GM12878 (cell line): ENCODE results near the gene PNMA8C. TPM values are rescaled to one million over a fixed set of nuclear protein-coding genes. Genes with fewer than 3 reads are reported as not detected.

Source experiments
- ATAC-seq: fragments of 200-7000 bp; cut with Tn5 transposase; 3 replicates; pipeline ENCODE4 v1.9.1; 2020; ENCODE audit warnings: mild to moderate bottlenecking, moderate library complexity
- BruUV-seq: library from RNA; stranded (reverse); fragments of 400-500 nt; replicated peaks from 2 replicates; lab custom pipeline; 2021; lab: Mats Ljungman, UMichigan
- CTCF ChIA-PET: fragments of 300-600 bp; sonication (Branson Sonifier 250); formaldehyde crosslinking; extraction: SDS; loops from one replicate; lab custom pipeline; 2021; ENCODE audit warnings: inconsistent platforms; lab: Yijun Ruan, JAX
- POLR2A ChIA-PET: fragments of 350-600 bp; formaldehyde crosslinking; extraction: SDS; loops from one replicate; lab custom pipeline; 2021; ENCODE audit warnings: inconsistent platforms; lab: Charles Lee
- RAD21 ChIA-PET: fragments of 300-600 bp; sonication (Branson Sonifier 250); formaldehyde crosslinking; loops from one replicate; lab custom pipeline; 2023; ENCODE audit warnings: antibody characterized with exemption; ENCODE audit not compliant: unreplicated experiment; lab: Charles Lee
- SMC1A ChIA-PET: fragments of 300-600 bp; sonication (Branson Sonifier 250); formaldehyde crosslinking; loops from one replicate; lab custom pipeline; 2023; ENCODE audit not compliant: unreplicated experiment, uncharacterized antibody; lab: Charles Lee
- DNase-seq: peaks from one replicate; pipeline ENCODE4 v3.0.0-alpha.2; 2011; ENCODE audit warnings: low read depth, low spot score
- FAIRE-seq: peaks from 3 replicates; lab custom pipeline; 2011; peaks lifted over from hg19 to GRCh38; lab: Jason Lieb, UNC
- H2AFZ ChIP-seq: 2 replicates; pipeline ENCODE4 v1.6.0; 2011; ENCODE audit warnings: low read depth, low read length, control low read depth; ENCODE audit not compliant: control insufficient read depth
- H3K27ac ChIP-seq: 2 replicates; pipeline ENCODE4 v1.5.1; 2011; ENCODE audit warnings: control low read depth; ENCODE audit not compliant: control insufficient read depth, insufficient read depth
- H3K27me3 ChIP-seq, 2 experiments: replicated peaks in 1 of 2; 2 replicates each; pipeline versions ENCODE4 v1.6.0 to v1.6.1; 2011; ENCODE audit warnings: low read length in 1 of 2; ENCODE audit not compliant: control insufficient read depth in 2 of 2, insufficient read depth in 2 of 2
- H3K36me3 ChIP-seq, 2 experiments: 2 replicates each; pipeline ENCODE4 v1.5.1; 2011; ENCODE audit warnings: low read length in 1 of 2; ENCODE audit not compliant: control insufficient read depth in 2 of 2, insufficient read depth in 2 of 2
- H3K4me1 ChIP-seq: 2 replicates; pipeline ENCODE4 v1.6.1; 2011; ENCODE audit warnings: mild to moderate bottlenecking, low read length, moderate library complexity, mixed read lengths; ENCODE audit not compliant: control insufficient read depth, insufficient read depth
- H3K4me2 ChIP-seq: 2 replicates; pipeline ENCODE4 v1.6.0; 2011; ENCODE audit warnings: control low read depth; ENCODE audit not compliant: control insufficient read depth, insufficient read depth
- H3K4me3 ChIP-seq: fragments of 200-600 bp; sonication (generic); 2 replicates; pipeline ENCODE4 v1.5.1; 2016
- H3K79me2 ChIP-seq: 2 replicates; pipeline ENCODE4 v1.6.0; 2011; ENCODE audit warnings: low read length; ENCODE audit not compliant: control insufficient read depth, insufficient read depth
- H3K9ac ChIP-seq: 2 replicates; pipeline ENCODE4 v1.8.0; 2011; ENCODE audit warnings: low read length, control low read depth, mixed read lengths; ENCODE audit not compliant: control insufficient read depth, insufficient read depth
- H3K9me3 ChIP-seq: replicated peaks from 3 replicates; pipeline ENCODE4 v1.5.1; 2011; ENCODE audit warnings: mild to moderate bottlenecking, low read length; ENCODE audit not compliant: control insufficient read depth, insufficient read depth
- H4K20me1 ChIP-seq: 2 replicates; pipeline ENCODE4 v1.6.0; 2011; ENCODE audit not compliant: control insufficient read depth, insufficient read depth
- BACH1 ChIP-seq: fragments of 450-650 bp; IDR thresholded peaks from 2 replicates; pipeline ENCODE4 v1.6.1; 2017; ENCODE audit warnings: mild to moderate bottlenecking, borderline replicate concordance
- CREB1 ChIP-seq: IDR thresholded peaks from 2 replicates; pipeline ENCODE4 v1.6.1; 2012; ENCODE audit warnings: low read depth, mild to moderate bottlenecking, inconsistent platforms
- CREM ChIP-seq: IDR thresholded peaks from 2 replicates; pipeline ENCODE4 v1.6.1; 2014; ENCODE audit warnings: antibody characterized with exemption, low read depth
- JUNB ChIP-seq: IDR thresholded peaks from 2 replicates; pipeline ENCODE4 v1.6.1; 2016; ENCODE audit warnings: antibody characterized with exemption, mild to moderate bottlenecking
- NFYA ChIP-seq: IDR thresholded peaks from 2 replicates; pipeline ENCODE4 v1.6.1; 2011; ENCODE audit warnings: low read depth, mild to moderate bottlenecking, low read length, improper control_type of control experiment, borderline replicate concordance
- PAX5 ChIP-seq: IDR thresholded peaks from 2 replicates; pipeline ENCODE4 v1.6.1; 2011; ENCODE audit warnings: low read depth, low read length, borderline replicate concordance
- POLR2AphosphoS2 ChIP-seq: IDR thresholded peaks from 2 replicates; pipeline ENCODE4 v1.6.1; 2011; ENCODE audit warnings: low read depth, mild to moderate bottlenecking, low read length, improper control_type of control experiment, moderate library complexity
- SMARCA5 ChIP-seq: fragments of 450-650 bp; IDR thresholded peaks from 2 replicates; pipeline ENCODE4 v1.6.1; 2017; ENCODE audit warnings: mild to moderate bottlenecking
- SPI1 ChIP-seq: IDR thresholded peaks from 2 replicates; pipeline ENCODE4 v1.6.1; 2011; ENCODE audit warnings: low read depth, mild to moderate bottlenecking, low read length, moderate library complexity, borderline replicate concordance; ENCODE audit not compliant: insufficient read depth
- TBL1XR1 ChIP-seq: IDR thresholded peaks from 2 replicates; pipeline ENCODE4 v1.6.1; 2012; ENCODE audit warnings: low read depth, low read length, improper control_type of control experiment
- ZNF274 ChIP-seq: IDR thresholded peaks from one replicate; pipeline ENCODE4 v1.8.0; 2011; ENCODE audit not compliant: insufficient read length, insufficient read depth
- WGBS: methylation state at CpG from one replicate; pipeline ENCODE4 v1.1.6; 2016; ENCODE audit warnings: low lambda C conversion rate; ENCODE audit not compliant: insufficient replicate concordance, insufficient coverage; ENCODE audit errors: missing lambda C conversion rate; 5-methylcytosine and 5-hydroxymethylcytosine counted together
- in situ Hi-C: fragments of 300-500 bp; cut with MboI; formaldehyde crosslinking; loops from 9 replicates; pipeline ENCODE4 v1.14.3; 2018; ENCODE audit warnings: mixed read lengths
- intact Hi-C: fragments of 100-400 bp; cut with micrococcal nuclease; formaldehyde crosslinking; loops from one replicate; pipeline ENCODE4 v1.14.2; 2022; ENCODE audit not compliant: unreplicated experiment
- polyA plus RNA-seq, 11 experiments: library from polyadenylated mRNA; depleted of rRNA in 4 of 11; unstranded in 6 of 11; stranded (reverse) in 5 of 11; fragments of >200 nt; fragmentation: Nextera tagmentation in 4 of 11; fragmentation: Illumina TruSeq in 1 of 11; extraction: Ambion mirVana in 4 of 11; extraction: Trizol in 1 of 11; gene quantifications; 1 replicate in 1 of 11; 2 replicates in 10 of 11; pipeline versions ENCODE4 v1.2.1 to v1.2.3, GENCODE V29; 2011 to 2016; ENCODE audit warnings: inconsistent platforms in 2 of 11, missing spikeins in 2 of 11, low read depth in 1 of 11
- total RNA-seq, 4 experiments: library from RNA; depleted of rRNA in 3 of 4; stranded (reverse); fragments of >200 nt in 3 of 4; fragmentation: Illumina TruSeq in 1 of 4; extraction: Trizol in 1 of 4; gene quantifications; 2 replicates each; pipeline versions ENCODE4 v1.2.1 to v1.2.3, GENCODE V29; 2013 to 2021
- TF ChIP-seq, protein P1 (sequence below): IDR thresholded peaks from 2 replicates; pipeline ENCODE4 v1.6.1; 2012; ENCODE audit warnings: improper control_type of control experiment, low read depth, low read length; ENCODE audit not compliant: insufficient replicate concordance
- TF ChIP-seq, protein P2 (sequence below): fragments of 150-350 bp; IDR thresholded peaks from 2 replicates; pipeline ENCODE4 v1.6.1; 2014; ENCODE audit warnings: mild to moderate bottlenecking, low read depth, low read length

Gene PNMA8C
- total and polyA plus RNA-seq, 10 of the 15 experiments (the other 5 are each of a cell fraction or from before 2014, with no cell fraction given), result not detected

GRCh38 chr19:46381756-46382345, 46.9 kb downstream of the PNMA8C start:
- no TSS peak for BruUV-seq
- no peak for FAIRE-seq
- CTCF ChIA-PET, result interaction anchor here (1.2 kb wide), 1 partner anchor 35 kb away, joined by 4 read pairs; the partner anchor contains the start of gene PPP5C
- H3K9ac ChIP-seq, result no peak overlapping the region
- WGBS, result 95% methylated on average over 15 of the region's 15 CpGs
- POLR2A ChIA-PET, result no interaction called here
- intact Hi-C loops, result no loop called here
- ATAC-seq, result no peak
- H3K4me2 ChIP-seq, result no peak overlapping the region
- H2AFZ ChIP-seq, result no peak overlapping the region
- no peaks in the 10 kb centered on the region for H3K4me1 ChIP-seq
- H3K27me3 ChIP-seq, result no peaks in the 10 kb centered on the region
- RAD21 ChIA-PET, result no interaction called here
- no peak overlapping the region for H3K4me3 ChIP-seq
- H3K9me3 ChIP-seq, result no peaks in the 10 kb centered on the region
- TF ChIP-seq ZNF274 (no peak), SMARCA5 (no peak), TBL1XR1 (no peak), POLR2AphosphoS2 (no peak), SPI1 (no peak), PAX5 (no peak), NFYA (no peak), CREB1 (no peak), BACH1 (no peak), JUNB (no peak), CREM (no peak)
- TF ChIP-seq, protein P1, sequence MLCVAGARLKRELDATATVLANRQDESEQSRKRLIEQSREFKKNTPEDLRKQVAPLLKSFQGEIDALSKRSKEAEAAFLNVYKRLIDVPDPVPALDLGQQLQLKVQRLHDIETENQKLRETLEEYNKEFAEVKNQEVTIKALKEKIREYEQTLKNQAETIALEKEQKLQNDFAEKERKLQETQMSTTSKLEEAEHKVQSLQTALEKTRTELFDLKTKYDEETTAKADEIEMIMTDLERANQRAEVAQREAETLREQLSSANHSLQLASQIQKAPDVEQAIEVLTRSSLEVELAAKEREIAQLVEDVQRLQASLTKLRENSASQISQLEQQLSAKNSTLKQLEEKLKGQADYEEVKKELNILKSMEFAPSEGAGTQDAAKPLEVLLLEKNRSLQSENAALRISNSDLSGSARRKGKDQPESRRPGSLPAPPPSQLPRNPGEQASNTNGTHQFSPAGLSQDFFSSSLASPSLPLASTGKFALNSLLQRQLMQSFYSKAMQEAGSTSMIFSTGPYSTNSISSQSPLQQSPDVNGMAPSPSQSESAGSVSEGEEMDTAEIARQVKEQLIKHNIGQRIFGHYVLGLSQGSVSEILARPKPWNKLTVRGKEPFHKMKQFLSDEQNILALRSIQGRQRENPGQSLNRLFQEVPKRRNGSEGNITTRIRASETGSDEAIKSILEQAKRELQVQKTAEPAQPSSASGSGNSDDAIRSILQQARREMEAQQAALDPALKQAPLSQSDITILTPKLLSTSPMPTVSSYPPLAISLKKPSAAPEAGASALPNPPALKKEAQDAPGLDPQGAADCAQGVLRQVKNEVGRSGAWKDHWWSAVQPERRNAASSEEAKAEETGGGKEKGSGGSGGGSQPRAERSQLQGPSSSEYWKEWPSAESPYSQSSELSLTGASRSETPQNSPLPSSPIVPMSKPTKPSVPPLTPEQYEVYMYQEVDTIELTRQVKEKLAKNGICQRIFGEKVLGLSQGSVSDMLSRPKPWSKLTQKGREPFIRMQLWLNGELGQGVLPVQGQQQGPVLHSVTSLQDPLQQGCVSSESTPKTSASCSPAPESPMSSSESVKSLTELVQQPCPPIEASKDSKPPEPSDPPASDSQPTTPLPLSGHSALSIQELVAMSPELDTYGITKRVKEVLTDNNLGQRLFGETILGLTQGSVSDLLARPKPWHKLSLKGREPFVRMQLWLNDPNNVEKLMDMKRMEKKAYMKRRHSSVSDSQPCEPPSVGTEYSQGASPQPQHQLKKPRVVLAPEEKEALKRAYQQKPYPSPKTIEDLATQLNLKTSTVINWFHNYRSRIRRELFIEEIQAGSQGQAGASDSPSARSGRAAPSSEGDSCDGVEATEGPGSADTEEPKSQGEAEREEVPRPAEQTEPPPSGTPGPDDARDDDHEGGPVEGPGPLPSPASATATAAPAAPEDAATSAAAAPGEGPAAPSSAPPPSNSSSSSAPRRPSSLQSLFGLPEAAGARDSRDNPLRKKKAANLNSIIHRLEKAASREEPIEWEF, result no peak
- TF ChIP-seq, protein P2, sequence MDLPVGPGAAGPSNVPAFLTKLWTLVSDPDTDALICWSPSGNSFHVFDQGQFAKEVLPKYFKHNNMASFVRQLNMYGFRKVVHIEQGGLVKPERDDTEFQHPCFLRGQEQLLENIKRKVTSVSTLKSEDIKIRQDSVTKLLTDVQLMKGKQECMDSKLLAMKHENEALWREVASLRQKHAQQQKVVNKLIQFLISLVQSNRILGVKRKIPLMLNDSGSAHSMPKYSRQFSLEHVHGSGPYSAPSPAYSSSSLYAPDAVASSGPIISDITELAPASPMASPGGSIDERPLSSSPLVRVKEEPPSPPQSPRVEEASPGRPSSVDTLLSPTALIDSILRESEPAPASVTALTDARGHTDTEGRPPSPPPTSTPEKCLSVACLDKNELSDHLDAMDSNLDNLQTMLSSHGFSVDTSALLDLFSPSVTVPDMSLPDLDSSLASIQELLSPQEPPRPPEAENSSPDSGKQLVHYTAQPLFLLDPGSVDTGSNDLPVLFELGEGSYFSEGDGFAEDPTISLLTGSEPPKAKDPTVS, result no peak
- in situ Hi-C loops, result no loop called here
- H3K27ac ChIP-seq, result no peak overlapping the region
- DNase-seq, result no peak
- H3K79me2 ChIP-seq, result no peaks in the 10 kb centered on the region
- SMC1A ChIA-PET, result interaction anchor here (1.2 kb wide), 1 partner anchor 106 kb away, joined by 3 read pairs; no protein-coding TSS in a partner anchor
- H3K36me3 ChIP-seq, result peaks cover 28 to 31% of the 10 kb centered on the region in 2 experiments
- H4K20me1 ChIP-seq, result no peaks in the 10 kb centered on the region
